ENCODE results near the gene PRRC2B. TPM values are rescaled to one million over a fixed set of nuclear protein-coding genes. Genes with fewer than 3 reads are reported as not detected.

Gene PRRC2B
- total and polyA plus RNA-seq, 2 of the 8 experiments (the other 6 are each of a cell fraction or from before 2014, with no cell fraction given), result 37.3 to 249 TPM

GRCh38 chr9:131349881-131350563, 43.9 kb upstream of the PRRC2B start:
- H3K27ac ChIP-seq (ENCODE audit: low read depth, low read length), result no peak overlapping the region
- H2BK20ac ChIP-seq (ENCODE audit: low read length), result peak overlapping the region; percentile 72; the same call in 1 of the 2 replicates
- no peaks in the 10 kb centered on the region for H3K79me2 ChIP-seq (ENCODE audit: control insufficient read depth in 1 of 2, insufficient read depth in 2 of 2, low read length in 2 of 2)
- H4K91ac ChIP-seq (replicated peaks; ENCODE audit: insufficient read length, low read length), result peak overlapping the region; percentile 83
- no peaks in the 10 kb centered on the region for H3K79me1 ChIP-seq (ENCODE audit: low read depth, low read length)
- H3K4ac ChIP-seq (replicated peaks; ENCODE audit: insufficient read length, low read depth, low read length), result no peak overlapping the region
- peak overlapping the region; percentile 28 for H4K5ac ChIP-seq (ENCODE audit: insufficient read length, low read depth, low read length)
- no peak overlapping the region for H3K56ac ChIP-seq (replicated peaks; ENCODE audit: insufficient read length, low read depth, low read length)
- H3K4me2 ChIP-seq (ENCODE audit: insufficient read depth in 1 of 2, low read depth in 2 of 2, low read length in 2 of 2), result peak overlapping the region; percentile 2 to 80; a peak in 3 of 4 replicates
- H2BK120ac ChIP-seq (replicated peaks; ENCODE audit: low read depth, low read length), result no peak overlapping the region
- peak overlapping the region; percentile 12; the same call in 1 of the 2 replicates for H2BK5ac ChIP-seq (ENCODE audit: low read depth, low read length)
- FAIRE-seq, result no peak
- WGBS, 2 experiments (ENCODE audit: extremely low coverage in 1 of 2, insufficient coverage in 1 of 2, insufficient read length in 1 of 2, insufficient replicate concordance in 2 of 2, low coverage in 1 of 2, low lambda C conversion rate in 2 of 2, missing lambda C conversion rate in 1 of 2), result 20% methylated on average over 27 of the region's 27 CpGs; no CpG with 5 or more reads in 1 of the 2 experiments
- H3K23me2 ChIP-seq (ENCODE audit: low read depth, low read length), result no peaks in the 10 kb centered on the region
- peaks cover under 1 to 2% of the 10 kb centered on the region in 2 experiments; a peak in 1 of 4 replicates for H3K9me3 ChIP-seq (ENCODE audit: insufficient read depth in 2 of 2, low read depth in 1 of 2, low read length in 1 of 2)
- no peaks in the 10 kb centered on the region for H3K27me3 ChIP-seq (replicated peaks in 1 of 4; ENCODE audit: control insufficient read depth in 3 of 4, extremely low read depth in 1 of 4, insufficient read depth in 3 of 4, low read length in 3 of 4)
- H4K20me1 ChIP-seq (replicated peaks in 1 of 2; ENCODE audit: control insufficient read depth in 1 of 2, insufficient read depth in 2 of 2, low read length in 2 of 2), result no peaks in the 10 kb centered on the region
- CTCF ChIA-PET (ENCODE audit: partially characterized antibody), result interaction anchor here (0.7 to 5.9 kb wide), 51 partner anchors 8 to 249 kb away, joined by 3 to 49 read pairs (median 5); partner anchors contain the start of gene PLPP7
- H2AFZ ChIP-seq (ENCODE audit: low read length), result peak overlapping the region; percentile 94
- H3K18ac ChIP-seq (ENCODE audit: extremely low read depth, low read length), result peak overlapping the region; percentile 99
- peak overlapping the region; percentile 79; the same call in 1 of the 2 replicates for H2BK12ac ChIP-seq (ENCODE audit: low read depth, low read length)
- peak overlapping the region; percentile 90 for H4K8ac ChIP-seq (ENCODE audit: extremely low read depth, insufficient read depth, low read length)
- peaks cover 0 to 8% (median 5%) of the 10 kb centered on the region in 4 experiments; a peak in 6 of 7 replicates for H3K4me1 ChIP-seq (replicated peaks in 1 of 4; ENCODE audit: control insufficient read depth in 3 of 4, insufficient read depth in 4 of 4, low read length in 3 of 4)
- H3K9ac ChIP-seq (replicated peaks in 1 of 4; ENCODE audit: extremely low read depth in 1 of 4, low read depth in 3 of 4, low read length in 3 of 4), result peak overlapping the region in 1 of 4 experiments; percentile 26; a peak in 1 of 7 replicates
- H3K36me3 ChIP-seq (ENCODE audit: control insufficient read depth in 2 of 4, insufficient read depth in 4 of 4, low read length in 3 of 4), result no peaks in the 10 kb centered on the region
- no peak overlapping the region for H3K23ac ChIP-seq (ENCODE audit: insufficient read length)
- peak; percentile 87 to 96 for DNase-seq (ENCODE audit: low read depth in 1 of 2, low spot score in 2 of 2)
- POLR2A ChIA-PET (ENCODE audit: partially characterized antibody), result interaction anchor here (0.6 to 2.2 kb wide), 13 partner anchors 8 to 152 kb away, joined by 3 to 21 read pairs (median 4); partner anchors contain the start of gene POMT1
- H2BK15ac ChIP-seq (ENCODE audit: low read length), result peak overlapping the region; percentile 81; the same call in 1 of the 2 replicates
- no peak overlapping the region for H3K14ac ChIP-seq (ENCODE audit: insufficient read length)
- peak overlapping the region in 3 of 4 experiments; percentile 20 to 55 (median 27); a peak in 4 of 8 replicates for H3K4me3 ChIP-seq (ENCODE audit: extremely low read depth in 1 of 4, insufficient read depth in 2 of 4, low read depth in 3 of 4, low read length in 4 of 4)
- no peak overlapping the region for H2AK5ac ChIP-seq (ENCODE audit: low read depth, low read length)
- no peak for TF ChIP-seq SUZ12 (IDR thresholded peaks at IDR 0.05; ENCODE audit: low read length)
- no peak for TF ChIP-seq CBX8 (IDR thresholded peaks at IDR 0.05; ENCODE audit: borderline replicate concordance, low read depth, low read length)
- no peak for TF ChIP-seq SIX5 (IDR thresholded peaks at IDR 0.05; ENCODE audit: low read depth, low read length)
- TF ChIP-seq RNF2 (IDR thresholded peaks at IDR 0.05; ENCODE audit: borderline replicate concordance, low read depth, low read length, missing control alignments, poor library complexity, severe bottlenecking), result no peak
- no peak for TF ChIP-seq NANOG (IDR thresholded peaks at IDR 0.05; ENCODE audit: insufficient read depth, low read depth, low read length, poor library complexity, severe bottlenecking)
- peak; percentile 44 for TF ChIP-seq CREB1 (IDR thresholded peaks at IDR 0.05)
- TF ChIP-seq HDAC6 (IDR thresholded peaks at IDR 0.05; ENCODE audit: low read depth, low read length), result no peak
- TF ChIP-seq MAFK (IDR thresholded peaks at IDR 0.05; ENCODE audit: low read depth, low read length), result no peak
- no peak for TF ChIP-seq BACH1 (IDR thresholded peaks at IDR 0.05; ENCODE audit: low read length)
- peak in 1 of 2 experiments; percentile 52; a peak in 1 of 4 replicates for TF ChIP-seq SIN3A (conservative IDR thresholded peaks at IDR 0.05 in 1 of 2, IDR thresholded peaks at IDR 0.05 in 1 of 2; ENCODE audit: low read depth in 1 of 2, low read length in 2 of 2)
- no peak for TF ChIP-seq SP4 (IDR thresholded peaks at IDR 0.05; ENCODE audit: low read length)

Data from H1 (cell line).